Calu3 (cell line): ENCODE measurements around the gene PHF8. TPM values are rescaled to one million over a fixed set of nuclear protein-coding genes. Genes with fewer than 3 reads are reported as not detected.

Experiments
- BruUV-seq: library from RNA; stranded (reverse); fragments of 400-500 nt; replicated peaks from 2 replicates; lab custom pipeline; 2021; lab: Mats Ljungman, UMichigan
- CTCF ChIA-PET: fragments of 300-600 bp; sonication (Branson Sonifier 250); formaldehyde crosslinking; loops from one replicate; lab custom pipeline; 2022; ENCODE audit warnings: antibody characterized with exemption; lab: Charles Lee
- DNase-seq: peaks from one replicate; pipeline ENCODE4 v3.0.0; 2022
- H3K27ac Mint-ChIP-seq: one replicate; pipeline ENCODE4 v1.8.0; 2022; ENCODE audit warnings: mixed read lengths; ENCODE audit not compliant: unreplicated experiment
- H3K27me3 Mint-ChIP-seq: one replicate; pipeline ENCODE4 v1.8.0; 2022; ENCODE audit warnings: mixed read lengths; ENCODE audit not compliant: unreplicated experiment
- H3K36me3 Mint-ChIP-seq: one replicate; pipeline ENCODE4 v1.8.0; 2022; ENCODE audit warnings: mild to moderate bottlenecking, moderate library complexity, mixed read lengths; ENCODE audit not compliant: insufficient read depth, unreplicated experiment
- H3K4me1 Mint-ChIP-seq: one replicate; pipeline ENCODE4 v1.8.0; 2022; ENCODE audit warnings: mild to moderate bottlenecking, low read depth, mixed read lengths; ENCODE audit not compliant: unreplicated experiment
- H3K4me3 Mint-ChIP-seq: one replicate; pipeline ENCODE4 v1.8.0; 2022; ENCODE audit warnings: mild to moderate bottlenecking, low read depth, moderate library complexity, mixed read lengths; ENCODE audit not compliant: unreplicated experiment
- H3K9me3 Mint-ChIP-seq: one replicate; pipeline ENCODE4 v1.8.0; 2022; ENCODE audit warnings: low read depth, mixed read lengths; ENCODE audit not compliant: unreplicated experiment
- CTCF ChIP-seq: fragments of 200-600 bp; IDR thresholded peaks from one replicate; pipeline ENCODE4 v1.8.0; 2022; ENCODE audit warnings: antibody characterized with exemption; ENCODE audit not compliant: unreplicated experiment
- intact Hi-C: fragments of 100-400 bp; cut with micrococcal nuclease; formaldehyde crosslinking; loops from one replicate; pipeline ENCODE4 v1.10.0; 2022; ENCODE audit not compliant: unreplicated experiment
- total RNA-seq: library from RNA; stranded (reverse); gene quantifications from 2 replicates; pipeline ENCODE4 v1.2.3, GENCODE V29; 2022

PHF8 gene
- total RNA-seq, 1 experiment from 2014 or later = 32.3 TPM

GRCh38 chrX:53990171-53990570 is 54.1 kb downstream of the PHF8 start:
- no peaks in the 10 kb centered on the region for H3K27me3 Mint-ChIP-seq
- intact Hi-C loops = no loop called here
- H3K4me1 Mint-ChIP-seq = no peaks in the 10 kb centered on the region
- H3K27ac Mint-ChIP-seq = no peak overlapping the region
- CTCF ChIA-PET = no interaction called here
- no peaks in the 10 kb centered on the region for H3K9me3 Mint-ChIP-seq
- DNase-seq = no peak
- no peak for TF ChIP-seq CTCF
- H3K4me3 Mint-ChIP-seq = no peak overlapping the region
- no TSS peak for BruUV-seq
- H3K36me3 Mint-ChIP-seq = peaks cover 11% of the 10 kb centered on the region

GRCh38 chrX:53984895-53985294 is 59.4 kb downstream of the PHF8 start:
- CTCF ChIA-PET = no interaction called here
- no peak for DNase-seq
- no peak for TF ChIP-seq CTCF
- intact Hi-C loops = no loop called here
- Mint-ChIP-seq H3K36me3 (peaks cover 23% of the 10 kb centered on the region), H3K4me3 (no peak overlapping the region), H3K27ac (no peak overlapping the region), H3K9me3 (no peaks in the 10 kb centered on the region), H3K27me3 (no peaks in the 10 kb centered on the region), H3K4me1 (no peaks in the 10 kb centered on the region)
- BruUV-seq = no TSS peak

- Mint-ChIP-seq H3K4me1 (no peaks in the 10 kb centered on the region), H3K27ac (no peak overlapping the region), H3K36me3 (peaks cover 5% of the 10 kb centered on the region), H3K4me3 (no peak overlapping the region), H3K27me3 (no peaks in the 10 kb centered on the region), H3K9me3 (no peaks in the 10 kb centered on the region)
- BruUV-seq = no TSS peak
- no peak for DNase-seq
- CTCF ChIA-PET = no interaction called here
- no peak for TF ChIP-seq CTCF
- intact Hi-C loops = no loop called here
Measured at GRCh38 chrX:53974529-53974928, 69.7 kb downstream of the PHF8 start.

- H3K36me3 Mint-ChIP-seq = peaks cover 9% of the 10 kb centered on the region
- CTCF ChIA-PET = no interaction called here
- no peak overlapping the region for H3K27ac Mint-ChIP-seq
- no peak overlapping the region for H3K4me3 Mint-ChIP-seq
- H3K27me3 Mint-ChIP-seq = no peaks in the 10 kb centered on the region
- no peak for TF ChIP-seq CTCF
- BruUV-seq = no TSS peak
- DNase-seq = no peak
- intact Hi-C loops = no loop called here
- H3K9me3 Mint-ChIP-seq = no peaks in the 10 kb centered on the region
- H3K4me1 Mint-ChIP-seq = no peaks in the 10 kb centered on the region
Measured at GRCh38 chrX:53969540-53969939, 74.7 kb downstream of the PHF8 start.
